GM19468 (cell line): ENCODE measurements around the gene MAB21L2.
"Not testable (repeated sequence)": the region's sequence is repeated elsewhere in the genome, so short reads cannot be mapped to it uniquely, and the experiment has no call there.

ENCODE experiments used
- ATAC-seq: cut with Tn5 transposase; IDR thresholded peaks from one replicate; pipeline ENCODE4 v1.9.1; 2021; ENCODE audit warnings: mild to moderate bottlenecking, moderate library complexity, moderate number of reproducible peaks; ENCODE audit not compliant: unreplicated experiment; ENCODE audit errors: extremely low read depth

The MAB21L2 gene

DNA sequence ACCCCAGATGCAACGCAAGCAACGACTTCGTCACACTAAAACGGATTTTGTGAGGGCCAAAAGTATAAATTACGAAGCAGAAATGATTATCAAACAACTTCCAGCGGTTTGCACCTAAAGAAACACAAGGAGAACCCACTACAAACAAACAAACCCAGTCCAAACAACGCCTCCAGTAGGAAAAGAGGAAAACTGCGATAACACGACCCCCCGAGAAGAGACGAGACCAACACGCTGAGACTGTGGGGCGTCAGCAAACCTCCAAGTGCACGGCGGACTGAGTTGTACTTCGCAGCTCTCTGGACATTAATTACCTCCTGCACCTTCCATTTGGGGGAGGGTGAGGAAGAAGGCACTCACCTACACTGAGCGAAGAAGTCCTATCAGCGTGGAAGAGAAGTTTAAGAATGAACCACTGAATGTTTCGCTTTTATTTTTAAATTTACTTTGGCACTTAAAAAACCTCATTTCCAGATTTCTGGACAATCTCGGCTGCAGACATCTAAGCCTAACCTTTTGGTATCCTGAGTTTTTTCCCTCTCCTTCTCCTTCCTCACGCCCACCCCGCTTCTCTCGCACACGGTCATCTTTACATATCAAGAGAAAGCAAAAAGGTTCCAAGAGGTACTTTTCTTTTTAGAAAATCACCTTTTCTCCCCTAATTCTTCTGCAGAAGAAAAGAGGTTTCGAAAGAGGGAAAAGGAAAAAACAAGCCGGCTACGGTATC is at the start of gene MAB21L2:
TSS of gene MAB21L2 (plus strand) at position 6 of the 727 bp plus-strand sequence. CDS start 879 bp downstream, outside the sequence.
- no peak for ATAC-seq

DNA sequence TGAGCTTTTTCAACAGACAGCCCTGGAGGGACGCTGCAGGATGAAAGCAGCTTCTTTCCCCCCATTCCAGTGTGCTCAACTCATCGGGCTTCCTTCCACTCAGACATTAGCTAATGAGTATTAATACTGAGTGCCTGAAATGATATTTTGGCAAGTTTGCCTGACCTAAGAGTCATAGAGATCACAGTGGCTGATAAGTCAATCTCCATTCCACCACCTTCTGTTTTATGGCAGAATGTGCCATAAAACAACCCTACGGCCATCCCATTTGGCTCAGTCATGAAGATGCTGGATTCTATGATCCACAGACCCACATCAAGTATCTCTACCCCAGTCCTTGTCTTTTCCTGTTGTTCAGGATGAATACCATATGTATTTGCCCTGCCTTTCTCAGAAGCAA is 48.3 kb upstream of the MAB21L2 start:
- ATAC-seq = no peak

DNA sequence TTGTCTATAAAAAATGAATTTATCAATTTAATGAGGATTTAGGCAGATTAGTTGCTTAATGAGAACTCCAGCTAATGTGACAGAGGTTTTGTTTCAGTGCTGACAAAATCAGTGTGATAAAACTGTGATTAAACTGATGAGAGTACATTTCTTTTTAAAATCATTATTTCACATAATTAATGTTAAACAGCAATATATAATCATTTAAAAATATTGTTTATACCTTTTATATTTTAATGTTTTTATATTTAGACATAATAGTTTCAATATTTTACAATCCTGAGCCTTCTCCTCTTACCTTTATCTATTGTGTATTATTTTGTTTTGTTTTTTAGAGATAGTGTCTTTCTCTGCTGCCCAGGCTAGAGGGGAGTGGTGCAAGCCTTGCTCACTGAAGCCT is 47.1 kb upstream of the MAB21L2 start:
- no peak for ATAC-seq

DNA sequence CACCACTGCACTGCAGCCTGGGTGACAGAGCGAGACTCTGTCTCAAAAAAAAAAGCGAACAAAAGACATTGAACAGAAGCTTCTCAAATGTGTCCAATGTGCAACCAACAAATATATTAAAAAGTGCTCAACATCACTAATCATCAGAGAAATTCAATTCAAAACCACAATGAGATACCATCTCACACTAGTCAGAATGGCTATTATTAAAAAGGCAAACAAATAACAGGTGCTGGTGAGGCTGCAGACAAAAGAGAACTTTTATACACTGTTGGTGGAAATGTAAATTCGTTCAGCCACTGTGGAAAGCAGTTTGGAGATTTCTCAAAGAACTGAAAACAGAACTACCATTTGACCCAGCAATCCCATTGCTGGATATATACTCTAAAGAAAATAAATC is 44.0 kb upstream of the MAB21L2 start:
- not testable (repeated sequence) for ATAC-seq

DNA sequence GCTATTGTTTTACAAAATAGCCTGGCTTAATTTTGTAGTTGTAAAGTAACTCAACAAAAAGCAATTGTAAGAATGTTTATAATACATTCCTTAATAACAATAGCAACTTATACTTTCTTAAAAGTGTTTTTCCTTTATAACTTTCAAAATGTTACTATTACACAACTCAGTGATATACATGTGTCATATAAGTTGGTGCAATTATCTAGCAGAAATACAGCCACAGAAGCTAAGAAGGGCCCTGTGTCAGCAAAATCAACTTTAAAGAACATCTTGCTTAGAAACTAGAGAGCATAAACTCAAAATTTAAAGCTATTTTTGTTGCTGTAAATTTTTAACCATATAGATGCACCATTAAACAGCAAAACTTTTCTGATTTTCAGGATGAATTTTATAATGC is 41.4 kb upstream of the MAB21L2 start:
- ATAC-seq = no peak

DNA sequence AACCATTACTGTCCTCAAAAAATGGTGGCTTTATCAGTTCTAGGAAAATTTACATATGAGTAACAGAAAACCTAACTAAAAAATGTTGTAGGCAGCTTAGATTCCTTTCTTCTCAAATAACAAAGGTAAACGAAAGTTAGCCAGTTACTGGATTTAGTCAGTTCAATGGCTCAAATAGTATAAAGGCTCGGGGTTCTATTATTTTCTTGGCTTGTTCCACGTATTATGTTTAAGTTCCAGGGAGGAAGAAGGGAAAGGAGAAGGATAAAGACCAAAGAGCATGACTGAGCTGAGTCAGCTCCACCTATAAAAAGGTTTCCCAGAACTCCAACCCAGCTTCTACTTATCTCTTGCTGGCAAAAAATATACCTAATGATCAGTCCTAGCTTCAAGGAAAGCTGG is 41.0 kb upstream of the MAB21L2 start:
- no peak for ATAC-seq

DNA sequence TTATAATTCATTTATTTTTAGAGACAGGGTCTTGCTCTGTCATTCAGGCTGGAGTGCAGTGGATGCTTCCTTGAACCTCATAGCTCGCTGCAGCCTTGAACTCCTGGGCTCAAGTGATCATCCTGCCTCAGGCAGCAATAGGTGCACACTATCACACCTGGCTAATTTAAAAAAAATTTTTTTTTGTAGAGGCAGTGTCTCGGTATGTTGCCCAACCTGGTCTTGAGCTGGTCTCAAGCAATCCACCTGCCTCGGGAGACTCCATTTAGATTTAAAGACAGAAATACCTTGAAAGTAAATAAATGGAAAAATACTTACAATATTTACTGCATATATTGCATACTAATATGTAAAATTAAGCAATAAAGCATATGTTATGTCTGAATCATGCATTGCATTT is 40.3 kb upstream of the MAB21L2 start:
- ATAC-seq = no peak

DNA sequence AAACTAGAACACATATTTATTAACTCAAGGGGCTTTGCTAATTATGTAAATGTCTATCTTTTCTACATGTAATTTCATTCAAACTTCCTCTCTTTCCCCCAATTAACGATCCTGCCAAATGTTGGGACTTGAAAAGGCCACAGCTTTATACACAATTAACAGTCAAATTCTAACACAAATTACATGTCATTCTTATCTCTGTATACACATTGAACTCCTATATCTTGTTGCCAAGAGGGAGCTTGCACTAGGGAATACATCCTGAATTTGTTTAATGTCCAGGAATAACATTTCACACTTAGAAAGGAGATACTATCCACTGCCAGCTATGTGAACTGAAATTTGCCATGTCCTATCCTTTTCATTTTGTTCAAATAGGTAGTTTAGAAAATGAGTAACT is 38.9 kb upstream of the MAB21L2 start:
- no peak for ATAC-seq

DNA sequence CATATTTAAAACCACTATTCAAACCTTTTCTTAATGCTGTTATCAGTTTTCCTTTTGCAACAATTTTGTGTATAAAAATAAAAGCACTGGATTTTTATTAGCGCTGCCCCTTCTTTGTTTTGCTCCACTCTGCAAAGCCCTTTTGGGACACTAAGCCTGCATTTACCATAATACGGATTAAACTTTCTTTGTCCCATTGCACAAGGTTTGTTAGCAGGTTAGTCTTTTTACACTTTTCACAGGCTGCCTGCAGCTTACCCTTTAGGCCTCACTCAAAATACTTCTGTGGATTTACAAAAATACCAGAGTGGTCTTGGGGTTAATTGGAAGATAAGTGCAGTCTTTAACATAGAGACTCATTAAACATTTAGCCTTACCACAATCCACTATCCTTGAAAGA is 35.7 kb upstream of the MAB21L2 start:
- ATAC-seq = no peak

DNA sequence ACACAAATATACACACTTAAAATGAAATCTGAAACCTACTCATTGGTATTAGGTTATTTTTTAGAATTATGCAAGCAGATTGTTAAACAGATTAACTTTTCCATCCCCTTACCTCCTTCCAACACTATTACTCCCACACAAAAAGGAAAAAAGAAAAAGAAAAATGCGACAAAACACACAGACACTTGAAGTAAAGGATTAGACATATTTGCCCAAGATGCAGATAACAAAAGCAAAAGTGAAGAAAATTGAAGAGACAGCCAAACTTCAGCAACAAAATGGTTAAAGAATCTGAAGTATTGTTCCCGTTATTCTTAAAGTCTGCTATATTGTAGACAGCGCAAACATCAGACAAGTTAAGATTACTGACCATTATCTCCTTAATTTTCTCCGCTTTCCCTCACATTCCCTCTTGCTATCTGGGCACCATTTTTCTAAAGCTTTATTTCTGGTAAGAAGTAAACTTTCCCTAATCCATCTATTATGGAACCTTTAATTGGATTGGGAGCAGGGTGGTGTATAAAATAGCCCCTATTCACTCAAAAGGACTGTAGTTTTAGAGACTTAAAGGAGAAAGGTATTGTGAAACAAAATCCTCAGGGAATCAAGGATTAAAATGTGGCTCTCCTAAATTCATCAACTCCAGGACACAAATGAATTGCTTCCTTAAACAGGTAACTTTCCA is 34.7 kb upstream of the MAB21L2 start:
- no peak for ATAC-seq

DNA sequence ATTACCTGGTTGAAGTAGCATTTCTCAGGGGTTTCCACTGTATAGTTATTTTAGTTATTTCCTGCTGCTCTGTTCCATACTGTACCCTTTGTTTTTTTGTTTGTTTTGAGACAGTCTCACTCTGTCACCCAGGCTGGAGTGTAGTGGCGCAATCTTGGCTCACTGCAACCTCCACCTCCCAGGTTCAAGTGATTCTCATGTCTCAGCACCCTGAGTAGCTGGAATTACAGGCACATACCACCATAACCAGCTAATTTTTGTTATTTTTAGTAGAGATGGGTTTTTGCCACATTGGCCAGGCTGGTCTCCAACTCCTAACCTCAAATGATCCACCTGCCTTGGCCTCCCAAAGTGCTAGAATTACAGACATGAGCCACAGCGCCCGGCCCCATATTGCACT is 24.1 kb upstream of the MAB21L2 start:
- ATAC-seq = not testable (repeated sequence)

DNA sequence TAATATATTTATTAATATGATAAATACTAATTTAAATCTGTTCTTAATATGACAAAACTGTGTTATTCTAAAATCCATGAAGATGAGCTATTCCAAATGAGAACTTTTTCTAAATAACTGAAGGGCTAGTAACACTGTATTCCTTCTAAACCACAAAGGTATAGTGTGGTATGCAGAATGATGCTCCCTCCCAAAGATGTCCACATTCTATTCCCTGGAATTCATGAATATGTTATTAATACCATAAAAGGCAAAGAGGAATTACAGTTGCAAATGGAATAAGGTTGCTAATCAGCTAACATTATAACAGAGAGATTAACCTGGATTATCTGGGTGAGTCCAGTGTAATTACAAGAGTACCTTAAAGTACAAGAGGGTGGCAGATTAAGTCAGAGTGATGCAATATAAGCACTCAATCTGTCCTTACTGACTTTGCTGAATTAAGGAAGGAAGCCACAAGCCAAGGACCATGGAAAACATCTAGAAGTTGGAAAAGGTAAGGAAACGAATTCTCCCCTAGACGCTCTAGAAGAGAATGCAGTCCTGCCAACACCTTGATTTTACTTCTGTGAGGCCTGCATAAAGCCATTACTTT is 20.7 kb upstream of the MAB21L2 start:
- no peak for ATAC-seq

DNA sequence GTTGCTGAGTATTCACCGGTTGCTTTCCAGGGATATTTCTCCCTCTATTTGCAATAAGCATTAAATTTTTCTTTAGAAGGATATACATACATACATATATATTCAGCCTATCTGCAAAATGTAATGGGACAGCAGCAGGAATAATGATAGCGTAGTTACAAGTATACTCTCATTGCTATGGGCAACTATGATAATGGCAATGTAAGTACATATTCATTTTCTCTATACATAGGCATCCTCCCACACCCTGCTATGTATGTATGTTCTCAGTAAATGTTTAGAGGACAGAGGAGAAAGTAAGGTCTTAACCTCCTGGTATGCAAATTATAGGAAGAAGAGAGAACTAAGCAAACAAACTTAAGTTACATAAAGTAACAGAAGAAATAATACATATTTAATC is 19.7 kb upstream of the MAB21L2 start:
- no peak for ATAC-seq

DNA sequence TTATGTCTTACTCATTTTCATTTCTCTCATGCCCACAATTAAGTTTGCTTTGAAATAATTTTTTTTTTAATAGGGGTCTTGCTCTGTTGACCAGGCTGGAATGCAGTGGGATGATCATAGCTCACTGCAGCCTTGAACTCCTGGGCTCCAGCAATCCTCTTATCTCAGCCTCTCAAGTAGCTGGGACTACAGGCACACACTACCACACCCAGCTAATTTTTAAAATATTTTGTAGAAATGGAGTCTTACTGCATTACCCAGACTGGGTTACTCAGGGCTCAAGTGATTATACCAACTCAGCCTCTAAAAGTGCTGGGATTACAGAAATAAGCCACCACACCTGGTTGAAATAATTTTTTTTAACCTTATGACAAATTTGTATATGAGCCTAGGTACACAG is 19.2 kb upstream of the MAB21L2 start:
- no peak for ATAC-seq

DNA sequence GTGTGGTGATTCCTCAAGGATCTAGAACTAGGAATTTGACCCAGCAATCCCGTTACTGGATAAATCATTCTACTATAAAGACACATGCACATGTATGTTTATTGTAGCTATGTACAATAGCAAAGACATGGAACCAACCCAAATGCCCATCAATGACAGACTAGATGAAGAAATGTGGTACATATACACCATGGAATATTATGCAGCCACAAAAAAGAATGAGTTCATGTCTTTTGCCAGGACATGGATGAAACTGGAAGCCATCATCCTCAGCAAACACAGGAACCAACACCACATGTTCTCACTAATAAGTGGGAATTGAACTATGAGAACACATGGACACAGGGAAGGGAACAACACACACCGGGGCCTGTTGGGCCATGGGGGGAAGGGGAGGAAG is 17.0 kb upstream of the MAB21L2 start:
- not testable (repeated sequence) for ATAC-seq

DNA sequence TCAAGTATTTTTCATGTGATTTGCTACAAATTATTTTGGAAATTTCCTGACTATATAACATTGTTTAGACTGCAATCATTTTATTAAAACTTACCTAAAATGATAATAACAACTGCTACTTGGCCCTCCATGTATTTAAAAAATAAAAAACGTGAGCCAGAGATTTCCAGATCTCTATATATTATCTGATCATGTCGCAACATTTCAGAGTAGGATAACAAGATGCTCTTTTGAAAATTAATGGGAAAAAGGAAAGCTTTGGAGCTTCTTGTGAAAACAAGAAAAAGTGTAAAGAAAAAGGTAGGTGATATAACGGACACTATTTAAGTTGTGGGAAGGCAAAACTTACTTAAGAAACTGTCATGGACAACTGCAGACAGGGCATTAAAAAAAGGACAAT is 14.9 kb upstream of the MAB21L2 start:
- ATAC-seq = no peak

DNA sequence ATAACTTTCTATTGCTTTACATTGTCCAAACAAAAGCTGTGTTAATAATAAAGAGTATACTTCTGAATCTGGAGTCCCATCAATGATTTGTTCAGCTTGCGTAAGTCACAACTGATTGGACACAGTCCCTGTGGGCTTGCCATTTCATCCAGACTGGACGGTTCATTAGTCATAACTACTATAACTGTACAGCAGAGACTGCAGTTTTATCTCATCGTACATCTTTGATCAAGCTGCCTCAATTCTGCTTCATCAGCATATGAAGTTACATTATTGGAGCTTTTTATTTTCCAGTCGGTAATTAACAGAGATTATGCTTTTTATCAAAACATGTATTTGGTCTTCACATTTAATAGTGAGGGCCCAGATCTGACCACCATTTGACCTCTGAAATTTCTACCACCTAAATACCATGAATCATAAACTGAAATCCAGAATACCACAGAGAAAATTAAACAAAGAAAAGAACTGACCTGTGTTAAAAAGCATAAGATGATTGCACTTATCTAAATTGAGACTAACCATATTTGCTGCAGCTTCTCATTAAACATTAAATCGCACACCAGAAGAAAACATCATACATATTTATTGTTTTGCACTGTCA is 12.5 kb upstream of the MAB21L2 start:
- no peak for ATAC-seq

DNA sequence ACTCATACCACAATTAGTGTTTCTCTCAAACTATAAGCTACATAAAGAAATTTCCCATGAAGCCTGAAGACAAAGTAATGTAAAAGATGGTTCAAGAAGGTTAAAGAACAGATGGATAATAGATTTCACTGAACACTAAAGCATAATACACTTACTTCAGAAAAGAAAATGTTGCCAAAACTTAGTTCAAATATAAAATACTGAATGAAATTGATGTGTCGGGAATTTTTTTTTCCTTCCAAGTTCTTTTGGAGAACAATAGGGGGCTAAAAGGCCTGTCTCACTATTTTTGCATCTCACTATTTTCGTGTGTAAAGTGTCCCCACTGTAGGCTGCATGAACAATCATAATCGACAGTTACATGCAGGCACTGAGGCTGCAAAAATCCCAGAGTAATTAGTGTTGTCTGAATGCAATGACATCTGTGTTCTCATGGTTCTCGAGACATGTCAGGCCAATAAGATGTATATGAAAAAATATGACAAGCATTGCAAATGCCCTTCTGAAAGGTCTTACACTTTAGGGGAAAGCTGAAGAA is 11.9 kb upstream of the MAB21L2 start:
- ATAC-seq = no peak

DNA sequence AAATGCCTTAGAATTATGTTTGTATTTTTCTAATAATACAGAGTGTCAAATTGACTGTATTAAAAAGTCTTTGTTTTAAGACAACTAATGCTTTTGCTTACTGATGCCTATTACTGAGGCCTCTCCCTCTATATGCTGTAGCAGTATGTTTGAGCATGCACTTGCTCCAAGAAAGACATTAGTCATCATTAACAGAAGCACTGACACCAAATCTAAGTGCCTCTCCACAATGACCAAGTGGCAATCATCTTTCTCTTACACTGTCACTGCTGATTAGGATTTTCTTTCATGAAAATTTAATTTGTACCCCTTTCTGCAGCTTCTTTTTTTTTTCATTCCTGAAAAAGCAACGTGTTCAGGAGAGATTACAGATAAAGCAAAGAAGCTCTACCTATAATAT is 11.1 kb upstream of the MAB21L2 start:
- ATAC-seq = no peak

DNA sequence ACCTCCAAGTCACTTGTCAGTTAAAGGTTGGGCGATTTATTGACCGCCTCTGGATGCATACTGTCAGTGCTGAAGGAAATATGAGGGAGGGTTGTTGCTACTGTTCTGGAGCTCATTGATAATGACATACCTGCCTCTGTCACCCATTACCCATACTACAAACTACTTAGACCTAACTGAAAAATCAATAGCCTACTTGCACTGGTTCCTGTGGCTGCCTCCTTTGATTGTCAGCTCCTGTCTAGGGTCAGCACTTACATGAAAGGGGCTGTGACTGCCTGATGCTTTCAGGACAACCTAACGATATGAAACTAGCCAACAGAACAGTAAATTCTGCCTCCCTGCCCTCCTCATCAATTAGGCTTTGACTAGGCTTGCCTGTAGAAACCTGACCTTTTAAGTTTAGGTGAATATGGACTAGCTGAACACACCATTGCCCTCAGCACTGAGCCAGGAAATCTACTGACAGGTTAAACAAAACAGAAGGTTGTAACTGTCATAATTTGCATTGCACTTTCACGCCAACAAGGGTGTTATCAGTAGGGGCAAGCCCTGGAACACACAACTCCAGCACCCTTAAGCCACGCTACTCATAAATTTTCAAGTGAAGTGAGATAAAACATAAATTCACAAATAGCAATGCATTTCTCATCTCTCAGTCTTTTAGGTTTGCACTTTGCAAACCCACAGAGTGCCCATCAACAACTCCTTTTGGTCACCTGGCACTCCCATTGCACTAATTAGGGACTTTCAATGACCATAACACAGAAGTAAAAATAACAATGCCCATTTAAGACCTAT is 9.0 kb upstream of the MAB21L2 start:
- no peak for ATAC-seq
